ENCODE data around the gene TBC1D3B. TPM values are rescaled to one million over a fixed set of nuclear protein-coding genes. Genes with fewer than 3 reads are reported as not detected.
A peak's percentile ranks its signal among the peaks of the same experiment; 100 is the strongest.

The TBC1D3B gene
- total and polyA plus RNA-seq, 10 of the 15 experiments (the other 5 are each of a cell fraction or from before 2014, with no cell fraction given) = 0.67 to 8.5 (median 1.7) TPM; not detected in 2

DNA sequence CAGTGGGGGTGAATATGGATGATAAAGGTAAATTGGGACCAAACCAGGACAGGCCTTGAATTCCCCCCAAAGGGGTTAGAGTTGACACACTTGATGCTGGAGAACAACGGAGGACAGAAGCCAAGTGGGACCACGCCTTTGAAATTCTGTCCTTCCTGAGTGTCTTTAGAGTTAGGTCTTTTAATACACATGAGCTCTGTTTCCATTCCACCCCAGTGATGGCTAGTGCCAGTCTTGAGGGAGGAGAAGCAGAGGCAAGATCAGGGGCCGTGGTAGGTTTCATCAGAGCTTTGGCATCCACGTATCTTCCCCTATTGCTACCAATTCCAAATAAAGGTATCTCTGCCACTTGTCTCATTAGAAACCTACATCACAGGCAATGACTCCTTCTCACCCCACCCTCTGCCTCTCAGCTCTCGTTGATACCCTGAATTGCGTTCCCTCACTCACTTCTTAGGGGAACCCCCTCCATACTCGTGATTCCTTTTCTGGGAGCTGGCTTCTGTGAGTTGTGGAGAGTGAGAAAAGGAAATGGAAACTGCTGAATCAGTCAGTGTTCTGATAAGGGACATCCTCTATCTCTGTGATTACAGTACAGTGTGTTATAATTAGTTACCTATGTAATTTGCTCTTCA lies 22.5 kb upstream of the TBC1D3B start (continued):
- TF ChIP-seq YBX1 (IDR thresholded peaks at IDR 0.05) = no peak
- TF ChIP-seq BCL3 (IDR thresholded peaks at IDR 0.05; ENCODE audit: borderline replicate concordance, insufficient read depth, low read depth, low read length, poor library complexity, severe bottlenecking) = no peak
- TF ChIP-seq NFYB (IDR thresholded peaks at IDR 0.05; ENCODE audit: insufficient read depth, low read depth, low read length) = no peak
- no peak for TF ChIP-seq RCOR1 (conservative IDR thresholded peaks at IDR 0.05; ENCODE audit: low read depth, low read length)
- TF ChIP-seq YY1 (IDR thresholded peaks at IDR 0.05; ENCODE audit: low read depth, low read length) = no peak
- TF ChIP-seq NKRF (conservative IDR thresholded peaks at IDR 0.05) = no peak
- TF ChIP-seq EED (IDR thresholded peaks at IDR 0.05; ENCODE audit: low read depth) = 0 out of 2 replicates have a peak, but pooled peaks have one; percentile 23
- TF ChIP-seq ATF7 (IDR thresholded peaks at IDR 0.05; ENCODE audit: low read depth) = peak; percentile 46; the same call in 1 of the 2 replicates
- TF ChIP-seq ETV6 (conservative IDR thresholded peaks at IDR 0.05 in 1 of 2, IDR thresholded peaks at IDR 0.05 in 1 of 2; ENCODE audit: borderline replicate concordance in 1 of 2, low read depth in 1 of 2) = peak in 1 of 2 experiments; percentile 64; a peak in 1 of 4 replicates
- no peak for TF ChIP-seq ZZZ3 (IDR thresholded peaks at IDR 0.05; ENCODE audit: control insufficient read depth, insufficient read length, low read depth)
- TF ChIP-seq LARP7 (IDR thresholded peaks at IDR 0.05) = no peak
- TF ChIP-seq, protein P1, sequence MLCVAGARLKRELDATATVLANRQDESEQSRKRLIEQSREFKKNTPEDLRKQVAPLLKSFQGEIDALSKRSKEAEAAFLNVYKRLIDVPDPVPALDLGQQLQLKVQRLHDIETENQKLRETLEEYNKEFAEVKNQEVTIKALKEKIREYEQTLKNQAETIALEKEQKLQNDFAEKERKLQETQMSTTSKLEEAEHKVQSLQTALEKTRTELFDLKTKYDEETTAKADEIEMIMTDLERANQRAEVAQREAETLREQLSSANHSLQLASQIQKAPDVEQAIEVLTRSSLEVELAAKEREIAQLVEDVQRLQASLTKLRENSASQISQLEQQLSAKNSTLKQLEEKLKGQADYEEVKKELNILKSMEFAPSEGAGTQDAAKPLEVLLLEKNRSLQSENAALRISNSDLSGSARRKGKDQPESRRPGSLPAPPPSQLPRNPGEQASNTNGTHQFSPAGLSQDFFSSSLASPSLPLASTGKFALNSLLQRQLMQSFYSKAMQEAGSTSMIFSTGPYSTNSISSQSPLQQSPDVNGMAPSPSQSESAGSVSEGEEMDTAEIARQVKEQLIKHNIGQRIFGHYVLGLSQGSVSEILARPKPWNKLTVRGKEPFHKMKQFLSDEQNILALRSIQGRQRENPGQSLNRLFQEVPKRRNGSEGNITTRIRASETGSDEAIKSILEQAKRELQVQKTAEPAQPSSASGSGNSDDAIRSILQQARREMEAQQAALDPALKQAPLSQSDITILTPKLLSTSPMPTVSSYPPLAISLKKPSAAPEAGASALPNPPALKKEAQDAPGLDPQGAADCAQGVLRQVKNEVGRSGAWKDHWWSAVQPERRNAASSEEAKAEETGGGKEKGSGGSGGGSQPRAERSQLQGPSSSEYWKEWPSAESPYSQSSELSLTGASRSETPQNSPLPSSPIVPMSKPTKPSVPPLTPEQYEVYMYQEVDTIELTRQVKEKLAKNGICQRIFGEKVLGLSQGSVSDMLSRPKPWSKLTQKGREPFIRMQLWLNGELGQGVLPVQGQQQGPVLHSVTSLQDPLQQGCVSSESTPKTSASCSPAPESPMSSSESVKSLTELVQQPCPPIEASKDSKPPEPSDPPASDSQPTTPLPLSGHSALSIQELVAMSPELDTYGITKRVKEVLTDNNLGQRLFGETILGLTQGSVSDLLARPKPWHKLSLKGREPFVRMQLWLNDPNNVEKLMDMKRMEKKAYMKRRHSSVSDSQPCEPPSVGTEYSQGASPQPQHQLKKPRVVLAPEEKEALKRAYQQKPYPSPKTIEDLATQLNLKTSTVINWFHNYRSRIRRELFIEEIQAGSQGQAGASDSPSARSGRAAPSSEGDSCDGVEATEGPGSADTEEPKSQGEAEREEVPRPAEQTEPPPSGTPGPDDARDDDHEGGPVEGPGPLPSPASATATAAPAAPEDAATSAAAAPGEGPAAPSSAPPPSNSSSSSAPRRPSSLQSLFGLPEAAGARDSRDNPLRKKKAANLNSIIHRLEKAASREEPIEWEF (IDR thresholded peaks at IDR 0.05; ENCODE audit: insufficient replicate concordance, low read depth, low read length) = no peak
- no peak for TF ChIP-seq TARDBP (IDR thresholded peaks at IDR 0.05; ENCODE audit: borderline replicate concordance)
- TF ChIP-seq MYB (IDR thresholded peaks at IDR 0.05; ENCODE audit: borderline replicate concordance, low read depth, low read length) = no peak
- no peak for TF ChIP-seq BCL11A (IDR thresholded peaks at IDR 0.05; ENCODE audit: low read depth, low read length)
- TF ChIP-seq KDM1A (IDR thresholded peaks at IDR 0.05; ENCODE audit: borderline replicate concordance) = no peak
- TF ChIP-seq, protein P2, sequence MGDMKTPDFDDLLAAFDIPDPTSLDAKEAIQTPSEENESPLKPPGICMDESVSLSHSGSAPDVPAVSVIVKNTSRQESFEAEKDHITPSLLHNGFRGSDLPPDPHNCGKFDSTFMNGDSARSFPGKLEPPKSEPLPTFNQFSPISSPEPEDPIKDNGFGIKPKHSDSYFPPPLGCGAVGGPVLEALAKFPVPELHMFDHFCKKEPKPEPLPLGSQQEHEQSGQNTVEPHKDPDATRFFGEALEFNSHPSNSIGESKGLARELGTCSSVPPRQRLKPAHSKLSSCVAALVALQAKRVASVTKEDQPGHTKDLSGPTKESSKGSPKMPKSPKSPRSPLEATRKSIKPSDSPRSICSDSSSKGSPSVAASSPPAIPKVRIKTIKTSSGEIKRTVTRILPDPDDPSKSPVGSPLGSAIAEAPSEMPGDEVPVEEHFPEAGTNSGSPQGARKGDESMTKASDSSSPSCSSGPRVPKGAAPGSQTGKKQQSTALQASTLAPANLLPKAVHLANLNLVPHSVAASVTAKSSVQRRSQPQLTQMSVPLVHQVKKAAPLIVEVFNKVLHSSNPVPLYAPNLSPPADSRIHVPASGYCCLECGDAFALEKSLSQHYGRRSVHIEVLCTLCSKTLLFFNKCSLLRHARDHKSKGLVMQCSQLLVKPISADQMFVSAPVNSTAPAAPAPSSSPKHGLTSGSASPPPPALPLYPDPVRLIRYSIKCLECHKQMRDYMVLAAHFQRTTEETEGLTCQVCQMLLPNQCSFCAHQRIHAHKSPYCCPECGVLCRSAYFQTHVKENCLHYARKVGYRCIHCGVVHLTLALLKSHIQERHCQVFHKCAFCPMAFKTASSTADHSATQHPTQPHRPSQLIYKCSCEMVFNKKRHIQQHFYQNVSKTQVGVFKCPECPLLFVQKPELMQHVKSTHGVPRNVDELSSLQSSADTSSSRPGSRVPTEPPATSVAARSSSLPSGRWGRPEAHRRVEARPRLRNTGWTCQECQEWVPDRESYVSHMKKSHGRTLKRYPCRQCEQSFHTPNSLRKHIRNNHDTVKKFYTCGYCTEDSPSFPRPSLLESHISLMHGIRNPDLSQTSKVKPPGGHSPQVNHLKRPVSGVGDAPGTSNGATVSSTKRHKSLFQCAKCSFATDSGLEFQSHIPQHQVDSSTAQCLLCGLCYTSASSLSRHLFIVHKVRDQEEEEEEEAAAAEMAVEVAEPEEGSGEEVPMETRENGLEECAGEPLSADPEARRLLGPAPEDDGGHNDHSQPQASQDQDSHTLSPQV (IDR thresholded peaks at IDR 0.05) = no peak
